ENCODE measurements around the gene CCDC121. TPM values are rescaled to one million over a fixed set of nuclear protein-coding genes. Genes with fewer than 3 reads are reported as not detected.

CCDC121 gene
- total RNA-seq, 1 experiment from 2014 or later, result 3.3 TPM

GRCh38 chr2:27667446-27667845 lies 38.6 kb upstream of the CCDC121 start:
- Histone ChIP-seq H3K4me1 (ENCODE audit: insufficient read depth, low read length, poor library complexity, severe bottlenecking) (peaks cover 17% of the 10 kb centered on the region), H3K27me3 (replicated peaks; ENCODE audit: insufficient read depth, low read depth, low read length, poor library complexity) (no peaks in the 10 kb centered on the region), H3K36me3 (ENCODE audit: insufficient read depth, low read length, poor library complexity, severe bottlenecking) (peaks cover 26% of the 10 kb centered on the region), H3K9me3 (ENCODE audit: low read depth, low read length, poor library complexity, severe bottlenecking) (no peaks in the 10 kb centered on the region), H3K27ac (ENCODE audit: low read depth, low read length, poor library complexity, severe bottlenecking) (no peak overlapping the region), H3K4me3 (ENCODE audit: low read depth, low read length, poor library complexity, severe bottlenecking) (no peak overlapping the region)
- no peak for DNase-seq (ENCODE audit: low spot score)
- CTCF ChIA-PET, result interaction anchor here (0.5 kb wide), 1 partner anchor 146 kb away, joined by 4 read pairs; no protein-coding TSS in a partner anchor
- POLR2A ChIA-PET (ENCODE audit: low non-redundant PET), result interaction anchor here (0.7 kb wide), 1 partner anchor 1340 kb away, joined by 6 read pairs; no protein-coding TSS in a partner anchor
- no peak for TF ChIP-seq CTCF (conservative IDR thresholded peaks at IDR 0.05; ENCODE audit: low read depth, low read length)
- BruUV-seq (replicated peaks), result no TSS peak
- intact Hi-C loops (cut with micrococcal nuclease; ENCODE audit: unreplicated experiment), result loop anchor here (10.0 kb wide), 1 partner anchor 263 kb away; the partner anchor contains the start of gene PPM1G

- DNase-seq (ENCODE audit: low spot score), result no peak
Measured at GRCh38 chr2:27664622-27665363, 36.0 kb upstream of the CCDC121 start.

GRCh38 chr2:27664154-27664574 lies 35.4 kb upstream of the CCDC121 start:
- ChIA-PET CTCF (no interaction called here), POLR2A (ENCODE audit: low non-redundant PET) (no interaction called here)
- Histone ChIP-seq H3K36me3 (ENCODE audit: insufficient read depth, low read length, poor library complexity, severe bottlenecking) (peaks cover 49% of the 10 kb centered on the region), H3K27me3 (replicated peaks; ENCODE audit: insufficient read depth, low read depth, low read length, poor library complexity) (no peaks in the 10 kb centered on the region), H3K4me1 (ENCODE audit: insufficient read depth, low read length, poor library complexity, severe bottlenecking) (peaks cover 20% of the 10 kb centered on the region), H3K27ac (ENCODE audit: low read depth, low read length, poor library complexity, severe bottlenecking) (peak overlapping the region; percentile 93), H3K9me3 (ENCODE audit: low read depth, low read length, poor library complexity, severe bottlenecking) (no peaks in the 10 kb centered on the region), H3K4me3 (ENCODE audit: low read depth, low read length, poor library complexity, severe bottlenecking) (peak overlapping the region; percentile 82)
- TF ChIP-seq EZH2 (IDR thresholded peaks at IDR 0.05; ENCODE audit: borderline replicate concordance, low read depth, low read length, poor library complexity, severe bottlenecking) (no peak), CTCF (conservative IDR thresholded peaks at IDR 0.05; ENCODE audit: low read depth, low read length) (no peak)
- DNase-seq (ENCODE audit: low spot score), result peak; percentile 21
- intact Hi-C loops (cut with micrococcal nuclease; ENCODE audit: unreplicated experiment), result loop anchor here (10.0 kb wide), 1 partner anchor 259 kb away; the partner anchor contains the start of gene PPM1G
- TSS peak; percentile 78 for BruUV-seq (replicated peaks)

More at GRCh38 chr2:27664622-27665363, 36.0 kb upstream of the CCDC121 start:
- Histone ChIP-seq H3K27ac (ENCODE audit: low read depth, low read length, poor library complexity, severe bottlenecking) (peak overlapping the region; percentile 93), H3K36me3 (ENCODE audit: insufficient read depth, low read length, poor library complexity, severe bottlenecking) (peaks cover 46% of the 10 kb centered on the region), H3K4me1 (ENCODE audit: insufficient read depth, low read length, poor library complexity, severe bottlenecking) (peaks cover 20% of the 10 kb centered on the region), H3K27me3 (replicated peaks; ENCODE audit: insufficient read depth, low read depth, low read length, poor library complexity) (no peaks in the 10 kb centered on the region), H3K9me3 (ENCODE audit: low read depth, low read length, poor library complexity, severe bottlenecking) (no peaks in the 10 kb centered on the region), H3K4me3 (ENCODE audit: low read depth, low read length, poor library complexity, severe bottlenecking) (peak overlapping the region; percentile 82)
- intact Hi-C loops (cut with micrococcal nuclease; ENCODE audit: unreplicated experiment), result loop anchor here (10.0 kb wide), 1 partner anchor 260 kb away; the partner anchor contains the start of gene PPM1G
- TF ChIP-seq CTCF (conservative IDR thresholded peaks at IDR 0.05; ENCODE audit: low read depth, low read length), result no peak
- no peak for TF ChIP-seq EZH2 (IDR thresholded peaks at IDR 0.05; ENCODE audit: borderline replicate concordance, low read depth, low read length, poor library complexity, severe bottlenecking)
- no TSS peak for BruUV-seq (replicated peaks)
- CTCF ChIA-PET, result no interaction called here
- POLR2A ChIA-PET (ENCODE audit: low non-redundant PET), result no interaction called here

All from A673 (cell line).